Adrenal gland (tissue), 12 donors: ENCODE data around the gene RHEB. TPM values are rescaled to one million over a fixed set of nuclear protein-coding genes. Genes with fewer than 3 reads are reported as not detected.
A peak's percentile ranks its signal among the peaks of the same experiment; 100 is the strongest.

Experiments
- DNase-seq, 7 donors: peaks; one replicate each; pipeline ENCODE4 v3.0.0-alpha.2; 2019 to 2020
- H3K27ac ChIP-seq, 5 donors: fragments of 200-600 bp; sonication (generic) in 4 of 5; 1 replicate in 3 of 5; 2 replicates in 2 of 5; pipeline versions ENCODE4 v1.5.1 to v1.8.0; 2016 to 2020; ENCODE audit warnings: mild to moderate bottlenecking in 1 of 5
- H3K27me3 ChIP-seq: fragments of 200-600 bp; 2 replicates; pipeline ENCODE4 v1.8.0; 2021
- H3K36me3 ChIP-seq, 2 donors: fragments of 200-600 bp; replicated peaks in 1 of 2; 1 replicate in 1 of 2; 2 replicates in 1 of 2; pipeline versions ENCODE4 v1.5.1 to v1.8.0; 2018 to 2022
- H3K4me1 ChIP-seq, 2 donors: fragments of 200-600 bp; replicated peaks in 1 of 2; 1 replicate in 1 of 2; 2 replicates in 1 of 2; pipeline versions ENCODE4 v1.5.1 to v1.8.0; 2018 to 2021
- H3K4me3 ChIP-seq, 4 donors: fragments of 200-600 bp; sonication (generic) in 3 of 4; one replicate each; pipeline ENCODE4 v1.5.1; 2016 to 2018
- H3K9me3 ChIP-seq, 3 donors: fragments of 200-600 bp; sonication (generic) in 1 of 3; replicated peaks in 1 of 3; 1 replicate in 2 of 3; 2 replicates in 1 of 3; pipeline versions ENCODE4 v1.5.1 to v1.8.0; 2016 to 2021
- POLR2A ChIP-seq, 2 donors: fragments of 450-650 bp; IDR thresholded peaks; one replicate each; pipeline ENCODE4 v1.6.1; 2017; ENCODE audit warnings: antibody characterized with exemption in 2 of 2, mild to moderate bottlenecking in 2 of 2, moderate library complexity in 1 of 2
- WGBS, 4 donors: extraction: QIAGEN DNeasy Blood & Tissue Kit in 2 of 4; methylation state at CpG; one replicate each; pipeline versions ENCODE4 v1.1.5 to v1.1.7; 2013 to 2017; 5-methylcytosine and 5-hydroxymethylcytosine counted together
- intact Hi-C, 2 donors: fragments of 100-400 bp; cut with DNase I; formaldehyde crosslinking; loops; one replicate each; pipeline versions ENCODE4 v1.14.1 to v1.15.0; 2022 to 2023
- polyA plus RNA-seq, 3 donors: library from polyadenylated mRNA; stranded (reverse); fragments of 200-250 nt in 2 of 3; fragments of 350-450 nt in 1 of 3; fragmentation: Illumina TruSeq in 1 of 3; extraction: RNeasy Lipid Tissue Mini Kit (QIAGEN cat#74804) in 1 of 3; gene quantifications; one replicate each; pipeline ENCODE4 v1.2.3, GENCODE V29; 2013 to 2014
- total RNA-seq, 9 donors: library from RNA; depleted of rRNA in 4 of 9; stranded (reverse); fragments of >200 nt in 4 of 9; fragments of 120-200 nt in 1 of 9; fragmentation: NEBNext Ultra II Directional in 1 of 9; extraction: Animal tissue kit (Norgen Biotek cat#: 25700) in 1 of 9; gene quantifications; one replicate each; pipeline versions ENCODE4 v1.1.0 to v1.2.4, GENCODE V29; 2013 to 2023
- TF ChIP-seq, protein P1 (sequence below), 6 experiments: fragments of 450-650 bp in 4 of 6; fragments of 200-600 bp in 2 of 6; sonication (generic) in 1 of 6; IDR thresholded peaks; 1 replicate in 5 of 6; 2 replicates in 1 of 6; pipeline versions ENCODE4 v1.5.1 to v1.8.0; 2016 to 2021; ENCODE audit warnings: antibody characterized with exemption in 6 of 6, mild to moderate bottlenecking in 2 of 6, moderate library complexity in 1 of 6
- donor health status: healthy with polysubstance abuse.
- donor health status: Bipolar disorder and iron deficiency.
- donor health status: DM: yes; HTN: yes; CAD: no.
- donor health status: DM: no; HTN: no; CAD: no.
- donor health status: DM: no; HTN: no; CAD: no.
- donor health status: DM: yes; HTN: yes; CAD: no.

The RHEB gene
- total and polyA plus RNA-seq, 12 donors: 66.3 to 309 (median 127) TPM

GRCh38 chr7:151454932-151455530 lies 64.7 kb downstream of the RHEB start:
- intact Hi-C loops: loop anchor here in 1 of 2 donors (5.0 kb wide), 1 partner anchor 88 kb away; no protein-coding TSS in a partner anchor
- DNase-seq: peak in 3 of 7 donors; percentile 14 to 42 (median 19)
- Histone ChIP-seq H3K4me3 (no peak overlapping the region), H3K36me3 (no peaks in the 10 kb centered on the region), H3K9me3 (no peaks in the 10 kb centered on the region), H3K4me1 (peaks cover 8 to 10% of the 10 kb centered on the region in 2 donors), H3K27ac (no peak overlapping the region), H3K27me3 (no peaks in the 10 kb centered on the region)
- WGBS, 4 donors: 90 to 95% (median 92%) methylated on average over 7 to 15 of the region's 15 CpGs
- TF ChIP-seq, protein P1, sequence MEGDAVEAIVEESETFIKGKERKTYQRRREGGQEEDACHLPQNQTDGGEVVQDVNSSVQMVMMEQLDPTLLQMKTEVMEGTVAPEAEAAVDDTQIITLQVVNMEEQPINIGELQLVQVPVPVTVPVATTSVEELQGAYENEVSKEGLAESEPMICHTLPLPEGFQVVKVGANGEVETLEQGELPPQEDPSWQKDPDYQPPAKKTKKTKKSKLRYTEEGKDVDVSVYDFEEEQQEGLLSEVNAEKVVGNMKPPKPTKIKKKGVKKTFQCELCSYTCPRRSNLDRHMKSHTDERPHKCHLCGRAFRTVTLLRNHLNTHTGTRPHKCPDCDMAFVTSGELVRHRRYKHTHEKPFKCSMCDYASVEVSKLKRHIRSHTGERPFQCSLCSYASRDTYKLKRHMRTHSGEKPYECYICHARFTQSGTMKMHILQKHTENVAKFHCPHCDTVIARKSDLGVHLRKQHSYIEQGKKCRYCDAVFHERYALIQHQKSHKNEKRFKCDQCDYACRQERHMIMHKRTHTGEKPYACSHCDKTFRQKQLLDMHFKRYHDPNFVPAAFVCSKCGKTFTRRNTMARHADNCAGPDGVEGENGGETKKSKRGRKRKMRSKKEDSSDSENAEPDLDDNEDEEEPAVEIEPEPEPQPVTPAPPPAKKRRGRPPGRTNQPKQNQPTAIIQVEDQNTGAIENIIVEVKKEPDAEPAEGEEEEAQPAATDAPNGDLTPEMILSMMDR (IDR thresholded peaks at IDR 0.05): no peak
- TF ChIP-seq POLR2A (IDR thresholded peaks at IDR 0.05): no peak

- H3K4me1 ChIP-seq: peaks cover 2 to 4% of the 10 kb centered on the region in 2 donors
- H3K36me3 ChIP-seq: no peaks in the 10 kb centered on the region
- WGBS, 4 donors: 94 to 95% (median 94%) methylated on average over 14 of the region's 14 CpGs
- TF ChIP-seq, protein P1 (IDR thresholded peaks at IDR 0.05): no peak
- no peak for TF ChIP-seq POLR2A (IDR thresholded peaks at IDR 0.05)
- H3K4me3 ChIP-seq: no peak overlapping the region
- H3K9me3 ChIP-seq: no peaks in the 10 kb centered on the region
- DNase-seq: peak in 3 of 7 donors; percentile 8 to 34 (median 14)
- intact Hi-C loops: loop anchor here in 1 of 2 donors (5.0 kb wide), 1 partner anchor 87 kb away; no protein-coding TSS in a partner anchor
- H3K27ac ChIP-seq: no peak overlapping the region
- no peaks in the 10 kb centered on the region for H3K27me3 ChIP-seq
These were observed 65.4 kb downstream of the RHEB start for GRCh38 chr7:151454305-151454704.

GRCh38 chr7:151453326-151453791 lies 66.3 kb downstream of the RHEB start:
- H3K9me3 ChIP-seq: no peaks in the 10 kb centered on the region
- H3K4me3 ChIP-seq: no peak overlapping the region
- H3K4me1 ChIP-seq: peaks cover 0 to 1% of the 10 kb centered on the region in 2 donors
- DNase-seq: peak in 3 of 7 donors; percentile 10 to 40 (median 11)
- WGBS, 4 donors: 78 to 85% (median 84%) methylated on average over 7 to 13 of the region's 13 CpGs
- no peak overlapping the region for H3K27ac ChIP-seq
- intact Hi-C loops: loop anchor here in 1 of 2 donors (5.0 kb wide), 1 partner anchor 86 kb away; no protein-coding TSS in a partner anchor
- no peaks in the 10 kb centered on the region for H3K27me3 ChIP-seq
- H3K36me3 ChIP-seq: no peaks in the 10 kb centered on the region
- TF ChIP-seq, protein P1 (IDR thresholded peaks at IDR 0.05): no peak
- no peak for TF ChIP-seq POLR2A (IDR thresholded peaks at IDR 0.05)

DNA sequence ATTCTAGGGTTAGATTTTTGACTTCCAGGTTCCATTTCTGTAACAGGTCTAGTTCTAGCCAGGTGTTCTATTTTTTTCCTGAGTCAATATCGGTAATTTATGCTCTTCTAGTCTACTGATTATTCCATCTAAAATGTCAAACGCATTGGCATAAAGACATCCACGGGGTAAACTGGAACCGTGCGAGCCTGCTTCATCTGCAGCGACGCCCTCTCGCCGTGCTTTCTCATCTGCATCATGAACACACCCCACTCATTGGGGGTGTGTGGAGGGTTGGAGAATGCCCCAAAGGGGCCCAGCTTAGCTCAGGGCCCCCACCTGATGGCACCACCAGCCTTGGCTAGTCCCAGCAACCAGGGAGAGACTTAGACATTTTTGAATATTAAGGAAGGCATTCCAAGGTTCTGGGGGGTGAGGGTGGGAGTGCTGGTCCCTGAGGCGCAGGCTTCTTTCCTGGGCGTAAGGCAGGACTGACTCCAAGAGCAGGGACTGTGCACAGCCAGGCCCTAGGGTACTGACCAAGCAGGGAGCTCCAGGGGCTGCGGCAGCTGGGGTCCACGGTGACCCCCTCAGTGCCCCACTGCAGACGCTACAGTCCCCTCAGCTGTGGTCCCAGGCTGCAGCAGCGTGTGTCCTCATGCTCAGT lies 66.9 kb downstream of the RHEB start:
- peak in 3 of 7 donors; percentile 9 to 39 (median 10) for DNase-seq
- H3K27ac ChIP-seq: no peak overlapping the region
- no peaks in the 10 kb centered on the region for H3K9me3 ChIP-seq
- peaks cover 0 to 4% of the 10 kb centered on the region in 2 donors for H3K4me1 ChIP-seq
- 83 to 91% (median 88%) methylated on average over 10 to 15 of the region's 15 CpGs for WGBS, 4 donors
- H3K4me3 ChIP-seq: no peak overlapping the region
- TF ChIP-seq POLR2A (IDR thresholded peaks at IDR 0.05): no peak
- TF ChIP-seq, protein P1 (IDR thresholded peaks at IDR 0.05): no peak
- no peaks in the 10 kb centered on the region for H3K27me3 ChIP-seq
- no peaks in the 10 kb centered on the region for H3K36me3 ChIP-seq
- intact Hi-C loops: loop anchor here in 1 of 2 donors (5.0 kb wide), 1 partner anchor 86 kb away; no protein-coding TSS in a partner anchor
